ENCODE measurements around the gene CDK17. TPM values are rescaled to one million over a fixed set of nuclear protein-coding genes. Genes with fewer than 3 reads are reported as not detected.

Gene CDK17
- total and polyA plus RNA-seq, 2 donors (not counting 1 experiment from before 2014, with no cell fraction given) = 50.0 to 109 TPM

DNA sequence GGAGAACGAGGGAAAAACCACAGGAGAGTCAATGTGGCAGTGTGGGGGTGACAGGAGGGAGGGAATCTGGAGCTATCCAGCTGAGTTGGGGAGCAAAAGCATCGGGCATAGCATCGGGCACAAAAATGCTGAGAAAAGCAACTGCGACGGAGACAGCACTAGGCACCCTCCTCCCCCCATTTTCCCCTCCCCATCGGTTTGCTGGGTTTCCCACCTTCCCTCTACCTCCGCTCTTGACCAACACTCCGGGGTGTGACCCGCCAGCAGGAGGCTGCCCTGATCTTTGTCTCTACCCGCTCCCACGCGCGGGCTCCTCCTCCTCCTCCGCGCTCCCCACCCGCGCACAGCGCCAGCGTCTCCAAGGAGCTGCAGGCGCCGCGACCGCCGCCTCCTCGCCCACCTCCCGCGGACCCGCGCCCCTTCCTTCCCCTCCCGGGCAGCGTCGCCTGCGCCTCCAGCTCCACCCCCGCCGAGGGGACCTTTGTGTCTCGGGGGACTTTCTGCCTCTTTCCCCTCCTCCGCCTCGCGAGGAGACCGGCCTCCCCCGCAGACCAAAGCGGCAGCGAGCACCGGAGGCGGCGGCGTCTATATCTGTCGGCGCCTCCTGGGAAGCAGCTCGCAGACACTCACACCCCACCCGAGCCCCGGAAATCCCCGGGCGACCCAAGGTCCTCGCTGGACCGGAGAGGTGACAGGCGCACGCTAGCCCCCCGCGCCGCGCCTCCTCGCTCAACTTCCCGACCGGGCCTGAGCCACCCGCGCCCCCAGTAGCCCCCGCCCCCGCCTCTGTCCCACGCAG, 920 bp downstream of the CDK17 start:
- H3K27ac ChIP-seq (ENCODE audit: insufficient read depth, low read length) = peak overlapping the region; percentile 97
- DNase-seq (ENCODE audit: low read depth in 2 of 2) = peak; percentile 55 to 76
- peaks cover 7% of the 10 kb centered on the region for H4K20me1 ChIP-seq (ENCODE audit: control insufficient read depth, extremely low read depth, insufficient read depth, low read length)
- H3K4me1 ChIP-seq (ENCODE audit: control insufficient read depth, extremely low read depth, insufficient read depth, low read length) = peaks cover 11% of the 10 kb centered on the region
- no peak overlapping the region for H2AFZ ChIP-seq (ENCODE audit: low read length)
- no peaks in the 10 kb centered on the region for H3K36me3 ChIP-seq (ENCODE audit: control insufficient read depth, insufficient read depth, low read length)
- no peaks in the 10 kb centered on the region for H3K9me3 ChIP-seq (ENCODE audit: control insufficient read depth, insufficient read depth, low read depth, low read length)
- peaks cover 56% of the 10 kb centered on the region for H3K79me2 ChIP-seq (ENCODE audit: control insufficient read depth, insufficient read depth, low read length)
- H3K4me3 ChIP-seq (replicated peaks in 1 of 4; ENCODE audit: control extremely low read depth in 1 of 4, insufficient read depth in 1 of 4, low read depth in 3 of 4, low read length in 4 of 4) = peak overlapping the region; percentile 95 to 99 (median 97)
- no peak for TF ChIP-seq EZH2 (IDR thresholded peaks at IDR 0.05; ENCODE audit: low read length, missing control alignments)
- TF ChIP-seq, protein P1, sequence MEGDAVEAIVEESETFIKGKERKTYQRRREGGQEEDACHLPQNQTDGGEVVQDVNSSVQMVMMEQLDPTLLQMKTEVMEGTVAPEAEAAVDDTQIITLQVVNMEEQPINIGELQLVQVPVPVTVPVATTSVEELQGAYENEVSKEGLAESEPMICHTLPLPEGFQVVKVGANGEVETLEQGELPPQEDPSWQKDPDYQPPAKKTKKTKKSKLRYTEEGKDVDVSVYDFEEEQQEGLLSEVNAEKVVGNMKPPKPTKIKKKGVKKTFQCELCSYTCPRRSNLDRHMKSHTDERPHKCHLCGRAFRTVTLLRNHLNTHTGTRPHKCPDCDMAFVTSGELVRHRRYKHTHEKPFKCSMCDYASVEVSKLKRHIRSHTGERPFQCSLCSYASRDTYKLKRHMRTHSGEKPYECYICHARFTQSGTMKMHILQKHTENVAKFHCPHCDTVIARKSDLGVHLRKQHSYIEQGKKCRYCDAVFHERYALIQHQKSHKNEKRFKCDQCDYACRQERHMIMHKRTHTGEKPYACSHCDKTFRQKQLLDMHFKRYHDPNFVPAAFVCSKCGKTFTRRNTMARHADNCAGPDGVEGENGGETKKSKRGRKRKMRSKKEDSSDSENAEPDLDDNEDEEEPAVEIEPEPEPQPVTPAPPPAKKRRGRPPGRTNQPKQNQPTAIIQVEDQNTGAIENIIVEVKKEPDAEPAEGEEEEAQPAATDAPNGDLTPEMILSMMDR (conservative IDR thresholded peaks at IDR 0.05 in 1 of 2, IDR thresholded peaks at IDR 0.05 in 1 of 2; ENCODE audit: low read depth in 1 of 2, low read length in 2 of 2) = peak in 1 of 2 donors; percentile 22
- H3K27me3 ChIP-seq (ENCODE audit: control insufficient read depth, insufficient read depth, low read length) = no peaks in the 10 kb centered on the region
- H3K4me2 ChIP-seq (ENCODE audit: extremely low read depth, insufficient read depth, low read length) = peak overlapping the region; percentile 90
- peak overlapping the region; percentile 98 for H3K9ac ChIP-seq (ENCODE audit: insufficient read depth, low read length)

DNA sequence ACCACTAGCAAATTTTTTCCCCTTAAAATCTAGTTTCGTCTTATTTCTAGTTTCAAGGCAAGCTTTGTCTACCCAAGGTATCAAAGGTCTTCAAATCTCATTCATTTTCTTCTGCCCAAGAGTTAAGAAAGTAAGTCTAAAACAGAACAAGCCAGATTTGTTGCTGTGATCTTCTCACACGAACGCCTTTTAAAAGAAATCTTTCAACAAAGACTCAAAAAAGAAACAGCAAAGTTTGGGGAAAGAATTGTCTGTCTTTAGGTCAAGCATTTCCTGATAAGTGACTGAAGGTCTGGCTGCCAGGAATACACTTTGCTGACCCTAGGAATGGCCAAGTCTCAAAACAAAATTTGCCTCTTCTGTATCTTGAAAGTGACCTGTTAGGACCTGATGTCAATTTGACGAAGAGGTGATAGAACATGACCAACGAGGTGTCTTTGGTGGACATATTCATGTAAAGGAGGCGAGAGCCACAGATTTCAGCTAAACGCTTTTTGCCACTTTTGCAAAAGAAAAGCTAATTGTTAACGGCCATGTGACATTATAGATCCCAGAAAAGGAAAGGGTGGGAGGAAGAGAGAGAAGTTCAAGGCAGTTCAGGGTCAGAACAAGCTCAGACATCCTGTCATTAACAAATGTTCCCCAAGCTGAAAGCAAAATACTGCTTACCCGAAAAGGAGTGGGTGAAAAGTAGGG, 1.7 kb downstream of the CDK17 start:
- peaks cover 11% of the 10 kb centered on the region for H3K4me1 ChIP-seq (ENCODE audit: control insufficient read depth, extremely low read depth, insufficient read depth, low read length)
- no peaks in the 10 kb centered on the region for H3K9me3 ChIP-seq (ENCODE audit: control insufficient read depth, insufficient read depth, low read depth, low read length)
- DNase-seq (ENCODE audit: low read depth in 2 of 2) = peak in 1 of 2 donors; percentile 39
- H3K9ac ChIP-seq (ENCODE audit: insufficient read depth, low read length) = peak overlapping the region; percentile 98
- TF ChIP-seq, protein P1 (conservative IDR thresholded peaks at IDR 0.05 in 1 of 2, IDR thresholded peaks at IDR 0.05 in 1 of 2; ENCODE audit: low read depth in 1 of 2, low read length in 2 of 2) = no peak
- no peak for TF ChIP-seq EZH2 (IDR thresholded peaks at IDR 0.05; ENCODE audit: low read length, missing control alignments)
- H4K20me1 ChIP-seq (ENCODE audit: control insufficient read depth, extremely low read depth, insufficient read depth, low read length) = peaks cover 7% of the 10 kb centered on the region
- peak overlapping the region; percentile 95 to 99 (median 97) for H3K4me3 ChIP-seq (replicated peaks in 1 of 4; ENCODE audit: control extremely low read depth in 1 of 4, insufficient read depth in 1 of 4, low read depth in 3 of 4, low read length in 4 of 4)
- no peaks in the 10 kb centered on the region for H3K36me3 ChIP-seq (ENCODE audit: control insufficient read depth, insufficient read depth, low read length)
- H3K27me3 ChIP-seq (ENCODE audit: control insufficient read depth, insufficient read depth, low read length) = no peaks in the 10 kb centered on the region
- H3K27ac ChIP-seq (ENCODE audit: insufficient read depth, low read length) = peak overlapping the region; percentile 97
- peaks cover 62% of the 10 kb centered on the region for H3K79me2 ChIP-seq (ENCODE audit: control insufficient read depth, insufficient read depth, low read length)
- H3K4me2 ChIP-seq (ENCODE audit: extremely low read depth, insufficient read depth, low read length) = peak overlapping the region; percentile 90
- H2AFZ ChIP-seq (ENCODE audit: low read length) = no peak overlapping the region

DNA sequence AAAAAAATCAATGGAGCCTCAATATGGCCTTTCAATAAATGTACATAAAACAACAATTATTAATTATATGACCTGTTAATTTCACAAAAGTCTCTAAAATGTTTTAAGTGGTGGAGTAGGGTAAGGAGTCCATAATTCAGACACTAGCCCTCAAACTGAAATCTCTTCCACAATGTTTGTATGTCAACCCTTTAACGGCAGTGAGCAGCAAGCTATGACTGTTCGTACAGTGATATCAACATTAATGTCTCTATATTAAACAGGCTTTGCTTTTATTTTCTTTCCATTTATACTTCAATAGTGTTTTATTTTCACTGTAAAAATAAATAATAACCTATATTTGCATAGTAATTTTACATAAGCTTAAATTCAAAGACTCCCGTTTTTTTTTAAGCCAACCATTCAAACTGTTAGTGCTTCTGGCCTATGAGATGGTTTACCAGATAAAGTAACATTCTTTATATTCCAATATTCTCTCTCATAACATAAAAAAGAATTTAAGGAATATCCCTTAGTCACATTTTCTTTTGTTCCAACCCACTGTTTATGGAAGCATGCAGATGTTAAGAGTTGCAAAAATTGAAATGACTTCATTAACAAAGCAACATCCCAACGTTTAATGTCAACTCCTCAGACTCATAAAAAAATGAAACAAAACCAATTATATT, 2.3 kb downstream of the CDK17 start:
- Histone ChIP-seq H4K20me1 (ENCODE audit: control insufficient read depth, extremely low read depth, insufficient read depth, low read length) (peaks cover 7% of the 10 kb centered on the region), H3K4me2 (ENCODE audit: extremely low read depth, insufficient read depth, low read length) (peak overlapping the region; percentile 90), H3K9me3 (ENCODE audit: control insufficient read depth, insufficient read depth, low read depth, low read length) (no peaks in the 10 kb centered on the region), H3K79me2 (ENCODE audit: control insufficient read depth, insufficient read depth, low read length) (peaks cover 69% of the 10 kb centered on the region), H3K27ac (ENCODE audit: insufficient read depth, low read length) (peak overlapping the region; percentile 97), H2AFZ (ENCODE audit: low read length) (no peak overlapping the region), H3K27me3 (ENCODE audit: control insufficient read depth, insufficient read depth, low read length) (no peaks in the 10 kb centered on the region), H3K36me3 (ENCODE audit: control insufficient read depth, insufficient read depth, low read length) (no peaks in the 10 kb centered on the region), H3K4me3 (replicated peaks in 1 of 4; ENCODE audit: control extremely low read depth in 1 of 4, insufficient read depth in 1 of 4, low read depth in 3 of 4, low read length in 4 of 4) (peak overlapping the region; percentile 95 to 99 (median 97)), H3K9ac (ENCODE audit: insufficient read depth, low read length) (peak overlapping the region; percentile 98), H3K4me1 (ENCODE audit: control insufficient read depth, extremely low read depth, insufficient read depth, low read length) (peaks cover 11% of the 10 kb centered on the region)
- TF ChIP-seq, protein P1 (conservative IDR thresholded peaks at IDR 0.05 in 1 of 2, IDR thresholded peaks at IDR 0.05 in 1 of 2; ENCODE audit: low read depth in 1 of 2, low read length in 2 of 2) = no peak
- no peak for TF ChIP-seq EZH2 (IDR thresholded peaks at IDR 0.05; ENCODE audit: low read length, missing control alignments)
- peak; percentile 46 to 68 for DNase-seq (ENCODE audit: low read depth in 2 of 2)

Measured in fibroblast of lung (primary cell).